DOHH2 (cell line): ENCODE results near the gene ARL15.

Experiments
- CTCF ChIP-seq: fragments of 200-600 bp; sonication (generic); IDR thresholded peaks from one replicate; pipeline ENCODE4 v1.5.1; 2014; ENCODE audit warnings: antibody characterized with exemption, mild to moderate bottlenecking, low read depth, low read length; ENCODE audit not compliant: poor library complexity, severe bottlenecking
- EZH2phosphoT487 ChIP-seq: fragments of 200-600 bp; sonication (generic); IDR thresholded peaks from 2 replicates; pipeline ENCODE4 v1.6.1; 2017; ENCODE audit warnings: borderline replicate concordance, mild to moderate bottlenecking, antibody characterized with exemption, low read length, moderate library complexity, mixed read lengths

- no peak for TF ChIP-seq CTCF
- no peak for TF ChIP-seq EZH2phosphoT487
Measured at GRCh38 chr5:53971131-53971530, 339.2 kb downstream of the ARL15 start.
